ENCODE data around the gene IGFBP4. TPM values are rescaled to one million over a fixed set of nuclear protein-coding genes. Genes with fewer than 3 reads are reported as not detected.

The IGFBP4 gene
- total and polyA plus RNA-seq, 2 of the 4 experiments (the other 2 are of a cell fraction) = 308 to 1,187 TPM

DNA sequence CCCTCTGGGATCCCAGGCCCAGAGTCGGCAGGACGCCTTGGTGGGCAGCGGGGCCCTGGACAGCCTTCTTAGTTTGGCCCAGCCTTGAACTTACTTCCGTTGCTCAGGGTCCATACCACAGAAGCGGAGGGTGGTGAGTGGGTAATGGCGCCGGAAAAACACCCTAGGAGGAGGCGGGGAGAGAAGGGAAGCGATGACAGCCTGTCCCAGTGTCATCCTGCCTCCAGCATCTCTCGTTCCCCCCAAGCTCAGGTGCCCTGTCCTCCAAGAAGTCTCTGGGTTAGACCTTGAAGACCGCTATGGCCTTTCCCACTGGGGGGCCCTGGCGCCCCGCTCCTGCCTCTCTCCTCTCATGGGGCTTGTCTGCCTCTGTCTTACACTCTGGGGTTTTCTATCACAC lies 35.2 kb downstream of the IGFBP4 start:
- H2BK20ac ChIP-seq (ENCODE audit: low read depth, low read length) = no peak overlapping the region
- no peak overlapping the region; the same call in 1 of the 2 replicates for H2AK5ac ChIP-seq (ENCODE audit: low read depth, low read length)
- dilution Hi-C loops (cut with HindIII; ENCODE audit: low sequenced_read_pairs, unreplicated experiment) (no loop called here), in situ Hi-C loops (cut with MboI; ENCODE audit: low sequenced_read_pairs) (no loop called here), intact Hi-C loops (cut with micrococcal nuclease) (no loop called here)
- no peaks in the 10 kb centered on the region for H4K20me1 ChIP-seq (ENCODE audit: insufficient read depth, low read length)
- no peak overlapping the region for H3K4me3 ChIP-seq (ENCODE audit: insufficient read depth, low read depth, low read length)
- peaks cover 15% of the 10 kb centered on the region for H3K4me1 ChIP-seq (ENCODE audit: control insufficient read depth, insufficient read depth, low read length)
- H2BK120ac ChIP-seq (ENCODE audit: low read depth, low read length) = no peak overlapping the region; the same call in 1 of the 2 replicates
- DNase-seq (no peak), ATAC-seq (ENCODE audit: low read depth) (no peak)
- H2AFZ ChIP-seq (replicated peaks; ENCODE audit: low read length, poor library complexity) = no peak overlapping the region
- H3K14ac ChIP-seq (replicated peaks; ENCODE audit: low read depth, low read length) = no peak overlapping the region
- CTCF ChIA-PET = no interaction called here
- H3K4ac ChIP-seq (ENCODE audit: low read depth, low read length) = no peak overlapping the region
- H2AK9ac ChIP-seq (replicated peaks; ENCODE audit: low read depth, low read length, poor library complexity) = no peak overlapping the region
- 0 out of 2 replicates have a peak overlapping the region, but pooled peaks have one; percentile 35 for H4K91ac ChIP-seq (ENCODE audit: insufficient read depth, low read depth, low read length)
- H3K36me3 ChIP-seq (ENCODE audit: control insufficient read depth, insufficient read depth, low read length) = no peaks in the 10 kb centered on the region
- H3K23ac ChIP-seq (ENCODE audit: low read depth, low read length) = no peak overlapping the region
- no peak overlapping the region for H3K9ac ChIP-seq (ENCODE audit: low read depth, low read length)
- H2BK5ac ChIP-seq (ENCODE audit: low read depth, low read length, poor library complexity, severe bottlenecking) = no peak overlapping the region
- H3K9me1 ChIP-seq (ENCODE audit: insufficient read depth, low read length) = peaks cover 27% of the 10 kb centered on the region
- H4K8ac ChIP-seq (ENCODE audit: low read depth in 2 of 2, low read length in 2 of 2) = no peak overlapping the region
- no peak overlapping the region for H3K27ac ChIP-seq (ENCODE audit: insufficient read depth, low read length)
- TF ChIP-seq SMC3 (IDR thresholded peaks at IDR 0.05; ENCODE audit: low read depth, low read length) (no peak), RCOR1 (IDR thresholded peaks at IDR 0.05; ENCODE audit: insufficient replicate concordance, low read length) (no peak), NFE2L2 (IDR thresholded peaks at IDR 0.05; ENCODE audit: low read depth, low read length) (no peak), CEBPB (IDR thresholded peaks at IDR 0.05; ENCODE audit: low read depth, low read length) (no peak), RFX5 (IDR thresholded peaks at IDR 0.05; ENCODE audit: low read depth, low read length) (no peak), CHD1 (IDR thresholded peaks at IDR 0.05; ENCODE audit: low read depth, low read length) (no peak), MXI1 (IDR thresholded peaks at IDR 0.05; ENCODE audit: borderline replicate concordance, low read depth, low read length) (no peak), MAZ (IDR thresholded peaks at IDR 0.05; ENCODE audit: borderline replicate concordance, low read depth, low read length) (no peak), FOS (IDR thresholded peaks at IDR 0.05; ENCODE audit: low read depth, low read length) (no peak), MAFK (IDR thresholded peaks at IDR 0.05; ENCODE audit: low read depth, low read length) (no peak), POLR2A (IDR thresholded peaks at IDR 0.05; ENCODE audit: low read depth, low read length) (no peak), BHLHE40 (IDR thresholded peaks at IDR 0.05; ENCODE audit: low read depth, low read length) (no peak), RAD21 (IDR thresholded peaks at IDR 0.05; ENCODE audit: low read length) (no peak)
- TF ChIP-seq, protein P1, sequence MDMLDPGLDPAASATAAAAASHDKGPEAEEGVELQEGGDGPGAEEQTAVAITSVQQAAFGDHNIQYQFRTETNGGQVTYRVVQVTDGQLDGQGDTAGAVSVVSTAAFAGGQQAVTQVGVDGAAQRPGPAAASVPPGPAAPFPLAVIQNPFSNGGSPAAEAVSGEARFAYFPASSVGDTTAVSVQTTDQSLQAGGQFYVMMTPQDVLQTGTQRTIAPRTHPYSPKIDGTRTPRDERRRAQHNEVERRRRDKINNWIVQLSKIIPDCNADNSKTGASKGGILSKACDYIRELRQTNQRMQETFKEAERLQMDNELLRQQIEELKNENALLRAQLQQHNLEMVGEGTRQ (IDR thresholded peaks at IDR 0.05; ENCODE audit: low read depth, low read length) = no peak
- TF ChIP-seq, protein P2, sequence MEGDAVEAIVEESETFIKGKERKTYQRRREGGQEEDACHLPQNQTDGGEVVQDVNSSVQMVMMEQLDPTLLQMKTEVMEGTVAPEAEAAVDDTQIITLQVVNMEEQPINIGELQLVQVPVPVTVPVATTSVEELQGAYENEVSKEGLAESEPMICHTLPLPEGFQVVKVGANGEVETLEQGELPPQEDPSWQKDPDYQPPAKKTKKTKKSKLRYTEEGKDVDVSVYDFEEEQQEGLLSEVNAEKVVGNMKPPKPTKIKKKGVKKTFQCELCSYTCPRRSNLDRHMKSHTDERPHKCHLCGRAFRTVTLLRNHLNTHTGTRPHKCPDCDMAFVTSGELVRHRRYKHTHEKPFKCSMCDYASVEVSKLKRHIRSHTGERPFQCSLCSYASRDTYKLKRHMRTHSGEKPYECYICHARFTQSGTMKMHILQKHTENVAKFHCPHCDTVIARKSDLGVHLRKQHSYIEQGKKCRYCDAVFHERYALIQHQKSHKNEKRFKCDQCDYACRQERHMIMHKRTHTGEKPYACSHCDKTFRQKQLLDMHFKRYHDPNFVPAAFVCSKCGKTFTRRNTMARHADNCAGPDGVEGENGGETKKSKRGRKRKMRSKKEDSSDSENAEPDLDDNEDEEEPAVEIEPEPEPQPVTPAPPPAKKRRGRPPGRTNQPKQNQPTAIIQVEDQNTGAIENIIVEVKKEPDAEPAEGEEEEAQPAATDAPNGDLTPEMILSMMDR (conservative IDR thresholded peaks at IDR 0.05; ENCODE audit: low read depth, low read length) = no peak
- TF ChIP-seq, protein P3, sequence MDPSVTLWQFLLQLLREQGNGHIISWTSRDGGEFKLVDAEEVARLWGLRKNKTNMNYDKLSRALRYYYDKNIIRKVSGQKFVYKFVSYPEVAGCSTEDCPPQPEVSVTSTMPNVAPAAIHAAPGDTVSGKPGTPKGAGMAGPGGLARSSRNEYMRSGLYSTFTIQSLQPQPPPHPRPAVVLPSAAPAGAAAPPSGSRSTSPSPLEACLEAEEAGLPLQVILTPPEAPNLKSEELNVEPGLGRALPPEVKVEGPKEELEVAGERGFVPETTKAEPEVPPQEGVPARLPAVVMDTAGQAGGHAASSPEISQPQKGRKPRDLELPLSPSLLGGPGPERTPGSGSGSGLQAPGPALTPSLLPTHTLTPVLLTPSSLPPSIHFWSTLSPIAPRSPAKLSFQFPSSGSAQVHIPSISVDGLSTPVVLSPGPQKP (IDR thresholded peaks at IDR 0.05; ENCODE audit: borderline replicate concordance, low read depth, low read length) = no peak
- BruUV-seq (replicated peaks) = no TSS peak
- no peaks in the 10 kb centered on the region for H3K9me3 ChIP-seq (ENCODE audit: control insufficient read depth, insufficient read depth, low read length)
- no peak overlapping the region for H4K5ac ChIP-seq (ENCODE audit: low read depth, low read length)
- H3K18ac ChIP-seq (ENCODE audit: low read depth, low read length) = no peak overlapping the region
- H3K27me3 ChIP-seq (ENCODE audit: control insufficient read depth, insufficient read depth, low read length) = no peaks in the 10 kb centered on the region
- POLR2A ChIA-PET (ENCODE audit: unreplicated experiment) = no interaction called here
- peaks cover 0 to 7% of the 10 kb centered on the region in 2 experiments; a peak in 1 of 4 replicates for H3K79me1 ChIP-seq (ENCODE audit: low read depth in 1 of 2, low read length in 2 of 2)
- H2BK15ac ChIP-seq (ENCODE audit: low read depth, low read length) = peak overlapping the region; percentile 69; the same call in 1 of the 3 replicates
- H3K4me2 ChIP-seq (ENCODE audit: low read depth, low read length) = no peak overlapping the region
- WGBS, 2 experiments (ENCODE audit: extremely low coverage in 2 of 2, insufficient read length in 1 of 2) = no CpG with 5 or more reads among the region's 13 CpGs
- no peak overlapping the region for H3K56ac ChIP-seq (ENCODE audit: extremely low read depth, insufficient read depth, low read length)
